HFFc6 (cell line): ENCODE data around the gene TTLL8. TPM values are rescaled to one million over a fixed set of nuclear protein-coding genes. Genes with fewer than 3 reads are reported as not detected.

Experiments
- DNase-seq: peaks from one replicate; pipeline ENCODE4 v3.0.0-alpha.2; 2018
- H3K27ac Mint-ChIP-seq: 2 replicates; pipeline ENCODE4 v1.8.0; 2020; ENCODE audit warnings: mild to moderate bottlenecking, mixed read lengths
- H3K27me3 Mint-ChIP-seq: 2 replicates; pipeline ENCODE4 v1.8.0; 2021; ENCODE audit warnings: mild to moderate bottlenecking, moderate library complexity, mixed read lengths; ENCODE audit not compliant: insufficient read depth
- H3K36me3 Mint-ChIP-seq: 2 replicates; pipeline ENCODE4 v1.8.0; 2021; ENCODE audit warnings: low read depth, mixed read lengths
- H3K4me1 Mint-ChIP-seq: 2 replicates; pipeline ENCODE4 v1.8.0; 2020; ENCODE audit warnings: low read depth, mixed read lengths
- H3K4me3 Mint-ChIP-seq: 2 replicates; pipeline ENCODE4 v1.8.0; 2020; ENCODE audit warnings: mild to moderate bottlenecking, moderate library complexity, mixed read lengths
- H3K9me3 Mint-ChIP-seq: 2 replicates; pipeline ENCODE4 v1.8.0; 2020; ENCODE audit warnings: mild to moderate bottlenecking, mixed read lengths
- CTCF ChIP-seq: fragments of 200-600 bp; sonication (generic); IDR thresholded peaks from 2 replicates; pipeline ENCODE4 v1.5.0; 2021; ENCODE audit warnings: antibody characterized with exemption, mild to moderate bottlenecking
- total RNA-seq, 6 experiments: library from RNA; stranded (reverse); fragmentation: NEBNext Ultra II Directional; extraction: Animal tissue kit (Norgen Biotek cat#: 25700); gene quantifications; 2 replicates in 1 of 6; 3 replicates in 5 of 6; pipeline ENCODE4 v1.2.3, GENCODE V29; 2021

The TTLL8 gene
- total RNA-seq, 6 experiments from 2014 or later, result not detected

GRCh38 chr22:50011447-50012210, 46.5 kb downstream of the TTLL8 start:
- no peaks in the 10 kb centered on the region for H3K36me3 Mint-ChIP-seq
- H3K4me1 Mint-ChIP-seq, result no peaks in the 10 kb centered on the region
- no peak for TF ChIP-seq CTCF
- no peak for DNase-seq
- peaks cover 18% of the 10 kb centered on the region for H3K27me3 Mint-ChIP-seq
- no peak overlapping the region for H3K27ac Mint-ChIP-seq
- H3K4me3 Mint-ChIP-seq, result no peak overlapping the region
- no peaks in the 10 kb centered on the region for H3K9me3 Mint-ChIP-seq

- DNase-seq, result no peak
- Mint-ChIP-seq H3K27me3 (peaks cover 14% of the 10 kb centered on the region), H3K4me1 (no peaks in the 10 kb centered on the region), H3K27ac (no peak overlapping the region), H3K9me3 (no peaks in the 10 kb centered on the region), H3K36me3 (no peaks in the 10 kb centered on the region), H3K4me3 (no peak overlapping the region)
- no peak for TF ChIP-seq CTCF
Measured at GRCh38 chr22:50010676-50011446, 47.2 kb downstream of the TTLL8 start.

GRCh38 chr22:50009765-50010675, 48.1 kb downstream of the TTLL8 start:
- peaks cover 14% of the 10 kb centered on the region for H3K27me3 Mint-ChIP-seq
- TF ChIP-seq CTCF, result no peak
- H3K4me3 Mint-ChIP-seq, result no peak overlapping the region
- H3K4me1 Mint-ChIP-seq, result no peaks in the 10 kb centered on the region
- no peaks in the 10 kb centered on the region for H3K9me3 Mint-ChIP-seq
- H3K36me3 Mint-ChIP-seq, result no peaks in the 10 kb centered on the region
- H3K27ac Mint-ChIP-seq, result no peak overlapping the region
- no peak for DNase-seq

- H3K36me3 Mint-ChIP-seq, result no peaks in the 10 kb centered on the region
- DNase-seq, result no peak
- H3K4me1 Mint-ChIP-seq, result no peaks in the 10 kb centered on the region
- TF ChIP-seq CTCF, result no peak
- H3K27me3 Mint-ChIP-seq, result peaks cover 14% of the 10 kb centered on the region
- no peak overlapping the region for H3K4me3 Mint-ChIP-seq
- H3K9me3 Mint-ChIP-seq, result no peaks in the 10 kb centered on the region
- H3K27ac Mint-ChIP-seq, result no peak overlapping the region
Measured at GRCh38 chr22:50009251-50009650, 48.8 kb downstream of the TTLL8 start.
